BE2C (cell line): ENCODE data around the gene DUSP12.

Experiments
- DNase-seq: peaks from one replicate; pipeline ENCODE4 v3.0.0-alpha.2; 2020
- H3K27me3 ChIP-seq: fragments of 250-450 bp; sonication (Bioruptor Pico); 2 replicates; pipeline ENCODE4 v1.5.1; 2020; ENCODE audit warnings: mild to moderate bottlenecking
- H3K36me3 ChIP-seq: fragments of 250-450 bp; sonication (Bioruptor Pico); 2 replicates; pipeline ENCODE4 v1.5.1; 2020; ENCODE audit warnings: mild to moderate bottlenecking
- H3K4me1 ChIP-seq: fragments of 250-450 bp; sonication (Bioruptor Pico); 2 replicates; pipeline ENCODE4 v1.5.1; 2020
- H3K4me3 ChIP-seq: 2 replicates; pipeline ENCODE4 v1.5.1; 2011; ENCODE audit warnings: low read depth, low read length
- H3K9me3 ChIP-seq: fragments of 250-450 bp; sonication (Bioruptor Pico); 2 replicates; pipeline ENCODE4 v1.5.1; 2020
- CTCF ChIP-seq: IDR thresholded peaks from 2 replicates; pipeline ENCODE4 v1.5.1; 2012; ENCODE audit warnings: mild to moderate bottlenecking, low read depth, low read length

DUSP12 gene

DNA sequence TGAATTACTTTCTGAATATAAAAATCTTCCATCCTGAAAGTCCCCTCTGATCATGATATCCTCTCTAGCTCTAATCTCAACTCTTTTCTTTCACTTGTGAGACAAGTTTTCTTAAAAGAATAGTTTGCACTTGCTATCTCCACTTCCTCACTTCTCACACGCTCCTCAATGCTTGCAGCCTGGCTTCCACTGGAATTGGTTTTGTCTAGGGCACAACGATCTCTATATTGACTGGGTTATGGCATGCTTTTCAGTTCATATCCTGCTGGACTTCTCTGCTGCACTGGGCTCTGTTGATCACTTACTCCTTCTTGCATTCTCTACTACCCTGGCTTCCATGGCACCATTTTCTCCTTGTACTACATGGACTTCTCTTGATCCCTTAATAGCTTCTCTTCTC lies 42.1 kb upstream of the DUSP12 start:
- Histone ChIP-seq H3K27me3 (no peaks in the 10 kb centered on the region; the same call in 1 of the 2 replicates), H3K4me3 (no peak overlapping the region), H3K4me1 (no peaks in the 10 kb centered on the region), H3K9me3 (no peaks in the 10 kb centered on the region), H3K36me3 (no peaks in the 10 kb centered on the region)
- DNase-seq, result no peak
- TF ChIP-seq CTCF, result no peak

DNA sequence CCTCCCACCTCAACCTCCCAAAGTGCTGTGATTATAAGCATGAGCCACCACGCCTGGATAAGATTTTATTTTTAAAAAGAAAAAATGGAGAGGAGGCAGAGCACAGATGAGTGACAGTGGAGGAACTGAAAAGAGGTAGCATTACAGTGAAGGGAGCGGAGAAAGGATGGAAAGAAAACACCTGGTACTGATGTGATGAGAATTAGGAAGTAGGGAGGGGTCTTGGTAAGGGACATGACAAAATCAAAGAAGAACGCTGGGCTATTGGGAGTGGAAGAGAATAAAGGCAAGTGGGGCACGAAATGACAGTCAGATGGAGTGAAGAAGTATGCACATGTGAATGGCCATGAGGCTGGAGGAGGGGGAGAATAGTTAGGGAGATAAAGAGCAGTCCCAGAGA lies 40.2 kb upstream of the DUSP12 start:
- H3K36me3 ChIP-seq, result no peaks in the 10 kb centered on the region
- no peak overlapping the region for H3K4me3 ChIP-seq
- no peaks in the 10 kb centered on the region for H3K4me1 ChIP-seq
- DNase-seq, result no peak
- no peaks in the 10 kb centered on the region for H3K9me3 ChIP-seq
- H3K27me3 ChIP-seq, result no peaks in the 10 kb centered on the region; the same call in 1 of the 2 replicates
- no peak for TF ChIP-seq CTCF

- no peak for DNase-seq
- TF ChIP-seq CTCF, result no peak
- Histone ChIP-seq H3K9me3 (no peaks in the 10 kb centered on the region), H3K4me3 (no peak overlapping the region), H3K36me3 (no peaks in the 10 kb centered on the region), H3K27me3 (peaks cover 5% of the 10 kb centered on the region), H3K4me1 (no peaks in the 10 kb centered on the region)
Observed at GRCh38 chr1:161710560-161710959, 39.0 kb upstream of the DUSP12 start.

GRCh38 chr1:161718559-161719324 lies 30.8 kb upstream of the DUSP12 start:
- Histone ChIP-seq H3K27me3 (peaks cover 12% of the 10 kb centered on the region; the same call in 1 of the 2 replicates), H3K9me3 (no peaks in the 10 kb centered on the region), H3K4me3 (no peak overlapping the region), H3K4me1 (no peaks in the 10 kb centered on the region), H3K36me3 (no peaks in the 10 kb centered on the region)
- DNase-seq, result no peak
- no peak for TF ChIP-seq CTCF

DNA sequence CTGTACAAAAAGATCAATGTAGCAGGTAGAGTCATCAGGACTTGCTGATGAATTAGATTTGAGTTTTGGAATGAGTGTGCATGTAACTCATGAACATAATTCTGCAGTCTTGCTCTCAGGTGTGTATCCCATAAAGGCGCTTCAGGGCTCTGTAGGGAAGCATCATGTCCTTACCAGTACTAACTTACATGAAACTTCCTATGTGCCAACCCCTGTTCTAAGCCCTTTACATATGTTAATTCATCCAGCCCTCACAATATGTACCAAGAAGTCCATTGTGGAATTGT lies 30.3 kb upstream of the DUSP12 start:
- no peak for DNase-seq
- TF ChIP-seq CTCF, result no peak
- no peaks in the 10 kb centered on the region for H3K4me1 ChIP-seq

DNA sequence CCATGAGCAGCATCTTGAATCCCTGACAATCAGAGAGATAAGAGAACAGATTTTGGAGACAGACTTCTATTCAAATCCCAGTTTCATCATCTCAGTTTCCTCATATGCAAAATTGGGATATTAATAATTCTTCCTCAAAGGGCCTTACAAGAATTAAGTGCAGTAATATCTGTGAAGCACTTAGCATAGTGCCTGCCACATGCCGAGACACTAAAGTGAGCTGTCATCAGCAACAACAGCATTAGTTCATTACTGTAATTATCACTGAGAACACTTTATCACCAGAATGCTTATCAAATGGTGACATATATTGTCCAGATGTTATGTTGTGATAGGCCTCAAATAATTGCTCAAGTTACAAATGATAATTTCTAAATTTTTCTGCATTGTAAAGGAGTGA lies 29.2 kb upstream of the DUSP12 start:
- Histone ChIP-seq H3K4me3 (no peak overlapping the region), H3K36me3 (no peaks in the 10 kb centered on the region), H3K9me3 (no peaks in the 10 kb centered on the region), H3K4me1 (no peaks in the 10 kb centered on the region), H3K27me3 (peaks cover 16% of the 10 kb centered on the region)
- no peak for TF ChIP-seq CTCF
- DNase-seq, result no peak

More for the DNA sequence above, 30.3 kb upstream of the DUSP12 start:
- Histone ChIP-seq H3K4me3 (no peak overlapping the region), H3K27me3 (peaks cover 12% of the 10 kb centered on the region; the same call in 1 of the 2 replicates), H3K36me3 (no peaks in the 10 kb centered on the region), H3K9me3 (no peaks in the 10 kb centered on the region)
